ENCODE results near the gene SPEG.

The SPEG gene

DNA sequence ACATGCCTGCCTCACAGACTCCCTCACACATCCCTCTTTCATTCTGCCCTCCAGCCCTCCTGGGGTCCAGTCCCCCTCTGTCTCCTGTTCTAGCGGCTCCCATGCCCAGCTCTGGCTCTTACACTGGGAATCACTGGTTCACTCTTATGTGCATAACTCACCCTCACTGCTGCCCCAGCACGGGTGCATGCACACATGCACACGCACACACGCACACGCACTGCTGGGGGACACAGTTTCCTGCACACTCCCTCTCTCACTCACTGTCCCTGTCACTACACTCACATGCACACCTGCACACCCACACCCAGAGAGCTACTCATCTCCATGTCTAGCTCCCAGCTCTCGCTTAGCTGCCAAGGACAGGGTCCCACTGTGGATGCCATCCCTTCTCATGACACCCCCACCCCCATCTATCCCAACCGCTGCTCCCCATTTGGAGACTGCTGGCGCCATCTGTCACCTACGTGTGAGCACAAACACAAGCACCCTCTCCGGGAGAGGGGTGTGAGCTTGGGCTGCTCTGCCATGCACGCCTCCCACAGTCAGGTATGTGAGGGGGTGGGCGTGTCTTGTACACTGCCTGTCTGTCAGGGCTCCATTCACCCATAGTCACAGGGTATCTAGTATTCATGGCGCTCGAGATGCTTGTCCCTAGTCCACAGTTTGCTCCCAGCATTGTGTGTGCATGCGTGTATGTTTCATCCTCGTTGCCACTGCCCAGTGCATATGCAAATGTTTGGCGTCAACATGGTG, 81.4 kb downstream of the SPEG start:
- no peak for DNase-seq

DNA sequence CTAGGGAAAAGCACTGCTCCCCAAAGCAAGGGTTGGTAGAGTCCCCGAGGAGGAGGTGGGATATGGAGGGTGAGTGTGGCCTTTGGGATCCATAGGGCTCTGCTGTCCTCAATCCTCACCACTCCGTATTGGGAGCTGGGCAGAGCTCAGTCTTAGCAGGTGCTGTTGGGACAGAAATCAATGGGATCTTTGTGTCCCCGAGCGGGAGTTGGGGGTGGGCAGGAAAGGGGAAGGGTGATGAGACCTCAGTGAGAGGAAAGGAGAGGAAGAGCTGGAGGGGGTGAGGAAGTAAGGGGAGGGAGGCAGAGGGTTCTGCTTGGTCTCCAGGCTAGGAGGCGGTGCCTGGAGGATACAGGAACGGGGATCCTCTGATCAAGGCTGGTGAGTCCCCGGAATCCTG, 82.2 kb downstream of the SPEG start:
- DNase-seq = no peak

DNA sequence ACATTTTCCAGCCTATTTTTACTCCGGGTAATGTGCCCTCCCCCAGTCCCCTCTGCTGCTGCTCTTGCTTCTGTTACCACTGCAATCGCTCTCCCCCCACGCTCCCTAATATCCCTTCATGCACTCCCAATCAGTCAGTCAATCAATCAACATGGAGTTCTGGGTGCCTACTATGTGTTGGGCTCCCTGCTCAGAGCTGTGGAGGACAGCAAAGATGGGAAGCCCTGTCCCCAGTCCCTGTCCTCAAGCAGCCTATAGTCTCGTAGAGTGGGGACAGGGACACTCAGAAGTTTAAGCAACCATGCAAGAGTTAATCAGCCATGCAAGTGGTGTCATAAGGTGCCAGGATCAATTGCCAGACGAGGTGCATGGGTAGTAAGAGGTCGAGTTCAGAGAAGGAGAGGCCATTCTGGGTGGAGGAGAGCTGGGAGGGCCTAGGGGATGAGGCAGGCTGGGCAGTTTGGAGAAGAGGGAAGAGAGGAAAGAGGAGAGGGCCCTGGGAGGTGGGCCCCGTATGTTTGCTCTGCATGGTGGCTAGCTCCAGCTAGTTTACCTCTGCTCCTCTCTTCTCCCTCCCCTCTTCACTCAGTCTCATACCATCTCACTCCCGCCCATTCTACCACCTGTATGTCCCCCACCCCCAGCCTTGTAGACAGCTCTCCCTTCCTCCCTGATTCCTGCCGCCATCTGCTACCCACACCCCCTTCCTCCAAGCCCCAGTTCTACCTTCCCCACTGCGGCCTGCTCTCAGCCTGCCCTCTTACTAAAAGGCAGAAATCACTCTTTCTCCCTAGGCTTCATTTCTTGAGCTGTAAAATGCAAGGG, 83.5 kb downstream of the SPEG start:
- DNase-seq = no peak

DNA sequence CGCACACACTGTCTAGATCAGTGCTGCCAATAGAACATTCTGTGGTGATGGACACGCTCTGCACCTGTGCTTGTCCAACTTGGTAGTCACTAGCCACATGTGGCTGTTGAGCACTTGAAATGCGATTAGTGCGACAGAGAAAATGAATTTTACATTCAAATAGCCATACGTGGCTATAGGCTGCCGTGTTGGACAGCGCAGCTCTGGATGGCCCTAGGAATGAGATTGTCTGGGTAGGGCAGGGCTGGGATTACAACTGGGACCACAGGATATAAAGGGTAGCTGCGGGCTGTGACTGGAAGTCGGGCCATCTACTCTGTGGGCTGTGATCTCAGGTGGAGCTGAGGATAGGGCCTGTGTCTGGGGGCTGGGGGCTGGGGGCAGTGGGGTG, 84.9 kb downstream of the SPEG start:
- DNase-seq = no peak

DNA sequence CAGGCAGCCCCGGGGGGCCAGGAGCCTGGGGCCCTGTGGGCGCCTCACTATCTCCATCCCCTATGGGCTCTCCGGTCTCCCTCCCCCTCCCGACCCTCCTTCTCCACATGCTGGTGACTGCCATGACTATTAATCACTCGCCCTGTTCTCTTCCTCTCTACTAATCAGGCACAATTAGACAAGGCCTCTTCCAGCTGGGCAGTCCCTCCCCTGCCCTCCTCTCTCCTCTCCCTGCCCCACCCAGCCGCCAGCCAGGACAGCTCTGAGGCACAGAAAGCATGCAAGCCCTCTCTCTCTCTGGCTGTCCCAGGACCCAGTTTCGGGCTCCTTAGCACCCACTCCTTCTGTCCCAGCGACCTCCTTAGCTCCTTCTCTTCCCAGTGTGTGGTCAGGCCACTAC, 85.4 kb downstream of the SPEG start:
- no peak for DNase-seq

DNA sequence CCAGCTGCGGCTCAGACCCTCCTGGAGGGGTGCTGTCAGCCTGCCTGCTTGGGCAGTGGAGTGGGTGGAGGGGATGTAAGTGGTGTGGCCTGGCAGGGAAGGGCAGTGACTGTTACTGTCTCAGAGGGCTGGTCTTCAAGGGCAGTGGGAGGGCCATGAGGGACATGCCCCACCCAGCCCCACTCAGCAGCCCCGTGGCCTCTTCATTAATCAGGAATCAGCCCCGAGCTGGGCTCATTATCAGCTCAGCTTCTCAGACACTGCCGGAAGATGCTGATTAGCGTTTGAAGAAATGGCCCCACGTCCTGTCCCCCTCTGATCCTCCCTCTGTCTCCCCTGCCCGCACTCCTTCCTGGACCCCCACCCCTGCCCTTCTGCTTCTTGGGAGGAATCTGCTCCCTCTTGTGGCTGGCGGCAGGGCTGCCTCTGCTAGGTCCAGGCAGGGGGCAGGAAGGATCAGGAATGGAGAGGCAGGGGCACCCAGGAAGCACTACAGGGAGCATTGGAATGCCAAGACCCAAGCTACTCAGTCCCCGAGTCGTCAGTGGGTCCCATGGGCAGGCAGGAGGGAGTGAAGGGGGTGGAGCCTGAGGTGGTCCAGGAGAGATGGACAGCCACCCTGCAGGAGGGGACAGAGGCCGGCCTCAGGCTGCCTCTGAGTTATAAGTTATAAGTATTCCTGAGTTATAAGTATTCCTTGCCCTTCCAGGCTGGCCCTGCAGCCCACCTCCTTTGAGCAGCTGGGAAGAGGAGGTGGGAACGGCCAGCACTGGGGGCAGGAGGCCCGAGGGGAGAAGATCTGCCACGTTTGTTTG, 86.6 kb downstream of the SPEG start:
- DNase-seq = no peak

DNA sequence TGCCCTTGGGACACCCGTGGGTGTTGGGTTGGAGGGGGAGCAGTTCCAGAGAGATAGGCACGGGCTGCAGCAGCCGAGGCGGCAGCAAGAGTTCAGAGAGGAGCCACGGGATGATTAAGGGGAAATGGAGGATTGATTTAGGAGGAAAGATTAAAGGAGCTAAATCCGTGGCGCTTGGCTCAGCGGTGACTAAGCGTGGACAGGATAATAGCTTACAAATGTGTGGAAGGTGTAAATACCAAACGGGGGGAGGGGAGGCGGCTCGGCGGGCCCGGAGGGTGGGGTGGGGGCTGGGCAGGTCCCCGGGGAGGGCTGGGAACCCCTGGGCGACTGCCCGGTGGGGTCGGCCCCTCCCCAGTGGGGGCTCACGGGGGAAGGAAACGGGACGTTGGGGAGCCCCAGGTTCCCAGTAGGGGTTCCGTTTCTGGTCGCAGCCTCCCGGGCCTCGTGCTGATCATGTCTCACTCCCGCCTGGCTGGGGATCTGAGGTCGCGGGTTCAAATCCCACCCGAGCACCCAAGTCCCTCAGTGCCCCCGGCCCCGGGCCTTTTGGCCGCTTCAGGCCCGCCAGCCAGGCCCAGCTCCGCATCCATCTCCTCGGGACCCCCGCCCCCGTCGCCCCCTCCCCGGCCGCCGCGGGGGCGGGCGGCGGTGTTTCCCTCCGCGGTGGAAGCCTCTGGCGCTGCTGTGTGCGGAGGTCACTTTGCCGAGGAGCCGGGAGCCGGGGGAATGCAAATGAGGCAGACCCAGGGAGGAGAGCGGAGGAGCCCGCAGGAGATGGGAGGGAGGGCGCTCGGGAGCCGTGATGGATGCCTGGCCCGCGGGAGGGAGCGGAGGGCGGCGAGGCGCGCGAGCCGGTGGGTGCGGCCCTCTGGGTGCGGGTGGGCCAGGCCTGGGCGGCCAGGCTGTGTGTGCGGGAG, 87.7 kb downstream of the SPEG start:
- DNase-seq = no peak

DNA sequence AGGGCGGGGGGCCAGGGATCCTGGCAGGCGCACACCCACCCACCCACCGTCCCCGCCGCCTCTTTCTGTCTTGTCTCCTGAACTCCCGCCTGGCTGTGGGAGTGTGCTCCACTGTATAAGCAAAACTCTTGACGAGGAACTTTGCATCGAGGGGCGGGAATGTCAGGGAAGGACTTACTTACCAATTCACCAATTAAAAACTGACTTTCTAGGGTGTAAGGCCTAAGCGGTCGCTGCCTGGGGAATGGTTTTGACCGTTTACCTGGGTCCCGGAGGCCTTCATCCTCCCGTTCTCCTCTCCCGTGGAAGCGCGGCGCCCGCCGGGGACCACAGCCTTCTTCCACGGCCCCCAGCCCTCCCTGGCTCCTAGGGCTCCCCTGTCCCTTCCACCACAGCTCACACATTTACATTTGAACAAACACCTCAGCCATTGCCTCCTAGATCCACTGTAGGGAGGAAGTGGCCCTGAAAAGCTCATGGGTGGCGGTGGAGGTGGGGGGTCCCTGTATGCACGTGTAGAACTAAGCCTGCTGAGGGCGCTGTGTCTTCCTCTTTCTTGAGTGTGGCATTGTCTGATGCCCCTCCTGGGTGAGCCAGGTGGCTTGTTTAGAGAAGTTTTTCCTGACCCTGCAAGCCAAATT, 88.5 kb downstream of the SPEG start:
- no peak for DNase-seq

DNA sequence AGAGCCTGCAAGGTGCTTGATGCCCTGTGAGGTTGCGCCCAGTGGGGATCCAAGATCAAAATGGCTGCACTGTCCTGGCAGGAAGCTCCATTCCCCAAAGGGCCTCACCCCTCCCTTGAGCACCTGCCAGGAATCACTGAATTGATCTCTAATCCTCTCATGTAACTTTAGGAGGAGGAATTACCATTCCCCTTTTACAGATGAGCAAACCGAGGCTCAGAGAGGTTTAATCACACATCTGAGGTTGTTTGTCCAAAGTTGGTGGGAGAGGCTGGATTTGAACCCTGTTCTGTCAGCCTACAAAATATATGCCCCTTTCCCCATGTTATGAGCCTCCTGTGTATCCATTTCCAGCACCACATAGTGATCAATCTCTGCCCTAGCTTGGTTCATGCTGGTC, 90.2 kb downstream of the SPEG start:
- no peak for DNase-seq

DNA sequence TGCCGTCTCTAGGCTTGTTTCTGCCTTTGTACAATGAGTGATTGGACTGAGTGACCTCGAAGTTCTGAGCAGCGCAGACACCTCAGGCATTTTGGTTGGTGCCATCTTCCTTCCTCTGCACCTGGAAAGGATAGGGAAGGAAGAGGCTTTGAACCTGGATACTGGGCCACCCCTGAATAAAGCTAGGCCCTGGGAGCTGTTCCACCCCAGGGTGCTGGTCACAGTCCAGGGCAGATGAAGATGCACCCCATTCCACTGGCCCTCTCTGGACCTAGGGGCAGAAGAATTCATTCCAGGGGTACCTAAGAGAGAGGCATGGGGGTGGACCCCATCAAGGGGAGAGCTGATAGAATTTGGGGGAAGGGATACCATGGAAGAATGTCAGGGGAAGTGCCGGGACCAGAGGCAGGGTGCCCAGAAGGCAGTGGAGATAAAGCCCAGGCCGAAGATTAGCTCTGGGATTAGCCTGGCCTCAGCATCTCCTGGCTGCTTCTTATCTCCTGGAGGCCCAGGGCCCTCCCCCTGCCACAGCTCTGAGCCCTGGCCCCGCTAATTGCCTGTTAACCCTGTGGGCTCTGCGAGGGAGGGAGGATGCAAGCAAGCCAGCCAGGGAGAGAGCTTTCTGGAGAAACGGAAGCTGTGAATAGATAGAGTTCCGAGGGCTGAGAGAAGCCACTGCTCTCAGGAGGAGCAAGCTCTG, 91.0 kb downstream of the SPEG start:
- no peak for DNase-seq

DNA sequence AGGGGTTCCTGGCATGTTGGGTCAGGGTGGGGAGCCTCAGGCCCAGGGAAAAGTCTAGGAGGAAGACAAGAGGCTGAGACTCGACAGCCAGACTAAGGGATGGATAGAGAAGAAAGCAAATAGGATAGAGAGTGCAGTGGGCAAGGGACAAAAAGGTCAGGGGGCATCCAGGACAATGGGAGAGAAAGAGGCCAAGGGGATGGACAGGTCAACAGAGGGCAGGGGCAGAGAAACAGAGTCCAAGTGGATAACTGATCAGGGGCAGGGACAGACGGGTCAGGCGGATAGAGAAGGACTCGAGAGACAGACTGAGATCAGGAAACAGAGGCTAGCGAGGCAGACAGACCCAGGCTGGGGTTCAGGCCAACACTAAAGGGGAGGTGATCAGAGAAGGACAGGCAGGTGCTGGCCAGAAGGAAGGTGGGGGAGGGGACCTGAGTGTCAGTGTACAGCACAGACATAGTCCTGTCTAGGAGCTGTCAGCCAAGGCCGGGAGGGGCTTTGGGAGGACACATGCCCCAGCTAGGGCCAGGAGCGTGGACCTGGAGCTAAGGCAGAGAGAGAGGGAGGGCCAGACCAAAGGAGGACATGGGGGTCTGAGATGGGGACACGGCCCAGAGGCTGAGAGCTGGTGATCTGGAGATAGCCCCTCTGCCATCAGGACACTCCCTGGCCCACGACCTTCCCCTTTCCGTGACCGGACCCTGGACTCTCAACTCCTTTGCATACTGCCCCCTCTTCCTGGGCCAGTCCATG, 91.9 kb downstream of the SPEG start:
- DNase-seq = no peak

DNA sequence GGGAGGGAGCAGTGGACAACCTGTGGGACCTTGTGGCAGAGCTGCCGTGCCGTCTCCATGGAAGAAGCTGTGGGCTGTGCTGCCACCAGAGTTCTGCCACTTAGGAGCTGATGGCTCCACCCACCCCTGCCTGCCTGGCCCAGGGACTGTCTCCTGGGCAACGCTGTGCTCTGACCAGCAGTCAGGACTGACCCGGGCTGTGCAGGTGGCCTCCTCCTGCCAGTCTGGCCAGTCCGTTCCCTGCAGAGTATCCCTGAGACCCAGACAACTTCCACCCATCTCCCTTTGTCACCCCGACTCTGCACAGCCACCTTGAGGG, 92.4 kb downstream of the SPEG start:
- DNase-seq = no peak

DNA sequence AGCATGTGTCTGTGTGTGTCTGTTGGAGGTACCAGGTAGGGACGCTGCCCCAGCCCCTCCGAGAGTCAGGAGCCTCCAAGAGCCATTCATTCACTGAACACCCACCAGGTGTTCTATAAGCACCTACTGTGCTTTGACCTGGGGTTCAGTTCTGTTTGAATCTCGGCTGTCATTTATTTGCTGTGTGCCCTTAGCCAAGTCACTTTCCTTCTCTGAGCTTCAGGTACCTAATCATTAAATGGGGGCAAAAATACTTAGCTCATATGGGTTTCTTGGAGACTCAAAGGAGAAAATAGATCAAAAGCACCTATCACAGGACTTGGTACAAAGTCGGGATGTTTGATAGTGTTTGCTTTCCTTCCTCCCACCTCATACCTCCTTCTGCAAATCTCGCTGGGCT, 92.8 kb downstream of the SPEG start:
- no peak for DNase-seq

DNA sequence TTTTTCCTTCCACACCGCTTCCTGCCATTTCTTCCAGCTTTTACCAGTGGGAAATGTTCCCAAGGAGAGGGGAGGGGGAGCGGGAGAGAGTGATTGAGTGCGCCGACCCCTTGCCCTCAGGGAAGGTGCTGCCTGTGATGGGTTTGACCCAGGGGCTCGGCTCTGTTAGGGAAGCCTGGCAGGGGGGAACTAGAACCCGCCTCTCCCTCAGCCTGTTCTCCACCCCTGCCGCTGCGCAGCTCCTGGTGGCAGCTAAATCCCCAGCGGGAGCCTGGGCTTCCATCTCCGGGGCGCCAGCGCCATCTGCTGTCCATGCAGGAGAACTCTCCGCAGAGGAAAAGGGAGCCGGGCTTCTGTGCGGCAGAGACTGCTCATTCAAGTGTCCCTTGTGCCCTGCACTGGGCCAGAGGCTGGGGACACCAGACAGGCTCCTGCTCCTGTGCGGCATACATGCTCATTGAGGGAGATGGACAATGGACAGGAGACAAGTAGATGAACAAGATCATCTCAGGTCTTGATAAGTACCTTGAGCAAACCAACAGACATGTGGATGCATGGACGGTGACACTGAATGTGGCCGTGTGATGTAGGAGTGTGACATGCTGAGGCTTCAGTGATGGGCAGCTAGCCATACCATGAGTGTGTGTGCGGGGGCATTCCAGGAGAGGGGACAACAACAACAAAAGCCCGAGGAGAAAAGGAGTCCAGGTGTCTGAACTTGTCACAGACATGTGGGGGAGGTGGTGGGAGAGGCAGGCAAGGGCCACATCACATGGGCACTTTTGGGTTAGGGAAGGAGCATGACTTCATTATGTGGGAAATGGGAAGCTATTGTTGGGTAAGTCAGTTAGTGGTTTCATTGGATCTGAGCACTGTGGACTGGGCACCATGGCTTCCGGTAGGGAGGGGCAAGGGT, 95.7 kb downstream of the SPEG start:
- peak; percentile 86 to 90 for DNase-seq

DNA sequence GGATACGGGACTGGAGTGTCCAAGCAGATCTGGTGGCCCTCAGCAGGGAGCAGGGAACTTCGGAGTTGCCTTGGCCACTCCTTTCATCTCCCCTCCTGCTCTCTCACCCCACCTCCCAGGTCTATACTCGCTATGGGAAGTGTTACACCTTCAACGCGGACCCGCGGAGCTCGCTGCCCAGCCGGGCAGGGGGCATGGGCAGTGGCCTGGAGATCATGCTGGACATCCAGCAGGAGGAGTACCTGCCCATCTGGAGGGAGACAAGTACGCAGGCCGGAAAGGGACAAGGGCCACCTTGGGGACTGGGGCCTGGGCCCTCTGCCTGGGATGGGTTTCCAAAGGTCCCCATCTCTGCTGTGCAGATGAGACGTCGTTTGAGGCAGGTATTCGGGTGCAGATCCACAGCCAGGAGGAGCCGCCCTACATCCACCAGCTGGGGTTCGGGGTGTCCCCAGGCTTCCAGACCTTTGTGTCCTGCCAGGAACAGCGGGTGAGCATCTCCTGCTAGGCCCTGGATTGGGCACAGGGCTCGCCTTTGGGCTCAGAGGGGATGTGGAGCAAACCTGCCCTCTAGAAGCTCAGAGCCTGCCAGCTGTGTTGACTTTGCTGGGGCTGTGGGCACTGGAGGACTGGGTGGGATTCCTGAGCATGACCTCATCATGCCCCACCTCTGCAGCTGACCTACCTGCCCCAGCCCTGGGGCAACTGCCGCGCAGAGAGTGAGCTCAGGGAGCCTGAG, 97.2 kb downstream of the SPEG start:
- no peak for DNase-seq

DNA sequence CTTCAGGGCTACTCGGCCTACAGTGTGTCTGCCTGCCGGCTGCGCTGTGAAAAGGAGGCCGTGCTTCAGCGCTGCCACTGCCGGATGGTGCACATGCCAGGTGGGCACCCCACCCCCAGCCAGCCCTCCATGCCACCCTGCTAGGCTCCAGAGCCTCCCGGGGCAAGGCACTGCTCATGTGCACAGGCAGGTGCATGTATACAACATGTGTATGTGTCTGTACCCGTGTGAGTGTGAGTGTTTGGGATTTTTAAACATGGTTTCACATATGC, 97.7 kb downstream of the SPEG start:
- no peak for DNase-seq

DNA sequence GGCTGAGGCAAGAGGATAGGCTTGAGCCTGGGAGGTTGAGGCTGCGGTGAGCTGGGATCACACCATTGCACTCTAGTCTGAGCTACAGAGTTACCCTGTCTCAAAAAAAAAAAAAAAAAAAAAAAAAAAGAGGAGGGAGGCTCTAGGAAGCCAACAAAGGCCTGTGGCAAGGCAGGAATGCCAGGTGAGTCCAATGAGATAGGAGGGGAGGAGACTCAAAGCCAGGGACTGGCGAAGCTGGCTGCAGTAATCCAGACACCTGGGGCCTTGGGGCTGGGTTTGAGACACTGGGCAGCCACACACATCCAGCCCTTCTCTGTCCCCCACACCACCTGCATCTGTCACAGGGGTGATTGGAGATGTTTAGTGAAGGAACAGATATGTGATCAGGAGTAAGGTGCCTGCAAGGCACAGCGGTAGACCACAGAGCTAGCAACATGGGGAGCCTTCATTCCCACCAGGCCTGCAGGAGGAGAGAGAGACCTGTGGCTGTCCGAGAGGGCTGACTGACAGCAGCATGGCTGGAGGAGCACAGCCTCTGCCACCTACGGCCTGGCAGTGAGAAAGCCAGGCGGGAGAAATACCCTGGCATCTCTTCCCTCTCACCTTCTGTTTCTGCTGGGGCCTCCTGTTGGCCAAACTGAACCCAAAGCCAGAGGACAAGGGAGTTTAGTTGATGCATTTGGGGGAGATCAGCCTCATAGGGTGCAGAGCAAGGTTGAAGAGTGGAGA, 99.5 kb downstream of the SPEG start:
- DNase-seq = no peak

DNA sequence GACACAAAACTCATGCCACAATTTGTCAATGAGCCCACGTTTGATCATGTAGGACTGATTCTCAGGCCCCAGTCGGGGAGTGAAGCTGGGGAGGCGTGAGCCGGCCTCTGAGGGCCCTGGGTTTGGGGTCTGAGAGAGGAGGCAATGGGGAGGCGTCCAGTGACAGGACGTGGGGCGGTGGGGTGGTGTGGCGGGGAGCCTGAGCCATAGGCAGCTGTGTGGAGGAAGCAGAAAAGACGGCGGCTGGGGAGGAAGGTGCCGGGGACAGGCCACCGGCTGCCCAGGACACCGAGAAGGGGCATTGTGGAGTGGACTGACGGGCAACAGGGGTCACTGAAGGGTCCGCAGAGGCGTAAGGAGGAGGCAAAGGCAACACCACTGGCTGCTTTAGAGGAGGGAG, 101.8 kb downstream of the SPEG start:
- no peak for DNase-seq

Measured in activated CD4-positive, alpha-beta T cell treated with anti-CD3 and anti-CD28 coated beads, Interleukin-2, amount 50 U/mL, for 48 hours (primary cell).